ENCODE data around the gene ALDH5A1.
"Not testable (repeated sequence)": the region's sequence is repeated elsewhere in the genome, so short reads cannot be mapped to it uniquely, and the experiment has no call there.

The ALDH5A1 gene

DNA sequence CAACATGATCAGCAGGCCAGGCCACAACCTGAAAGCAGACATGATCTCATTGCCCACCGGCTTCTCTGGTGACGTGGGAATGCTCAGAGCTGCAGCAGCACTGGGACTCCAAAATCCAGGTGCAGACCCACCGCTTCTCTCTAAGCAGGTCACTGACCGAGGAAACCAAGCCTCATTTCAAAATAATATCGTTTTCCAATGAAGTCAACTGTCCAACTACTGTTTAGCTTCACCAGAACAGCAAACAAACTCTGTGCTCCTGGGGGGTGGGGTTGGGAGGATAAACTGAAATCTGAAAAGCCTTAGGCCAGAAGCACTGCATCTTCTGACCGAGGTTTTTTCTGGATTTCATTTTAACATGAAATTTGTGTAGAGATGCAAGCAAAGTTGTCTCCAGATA lies 5.3 kb upstream of the ALDH5A1 start, which contains the start of gene GPLD1:
TSS of gene GPLD1 (minus strand) at position 109 of the 400 bp plus-strand sequence. CDS start at position 42, 67 bp downstream.
- no peak for DNase-seq

- DNase-seq = no peak
These were observed 4.9 kb upstream of the ALDH5A1 start for GRCh38 chr6:24489881-24490280.

DNA sequence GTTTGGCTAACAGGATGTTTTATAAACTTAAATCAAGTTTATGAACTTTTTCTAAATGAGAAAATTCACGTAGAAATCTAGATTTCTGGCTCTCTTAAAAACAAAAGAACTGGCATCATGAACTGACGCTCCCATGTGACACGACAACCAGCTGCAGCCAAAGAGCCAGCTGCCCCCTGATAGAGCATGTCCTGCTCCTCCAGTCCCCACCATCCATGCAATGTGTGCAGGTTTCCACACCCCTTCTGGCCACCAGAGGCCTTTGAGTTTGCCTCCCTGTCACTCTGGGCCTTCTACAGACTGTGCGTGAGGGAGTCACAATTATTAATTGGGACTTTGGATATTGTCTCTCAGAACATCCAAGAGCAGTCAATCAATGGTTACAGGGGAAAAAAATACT lies 3.8 kb upstream of the ALDH5A1 start:
- DNase-seq = no peak

DNA sequence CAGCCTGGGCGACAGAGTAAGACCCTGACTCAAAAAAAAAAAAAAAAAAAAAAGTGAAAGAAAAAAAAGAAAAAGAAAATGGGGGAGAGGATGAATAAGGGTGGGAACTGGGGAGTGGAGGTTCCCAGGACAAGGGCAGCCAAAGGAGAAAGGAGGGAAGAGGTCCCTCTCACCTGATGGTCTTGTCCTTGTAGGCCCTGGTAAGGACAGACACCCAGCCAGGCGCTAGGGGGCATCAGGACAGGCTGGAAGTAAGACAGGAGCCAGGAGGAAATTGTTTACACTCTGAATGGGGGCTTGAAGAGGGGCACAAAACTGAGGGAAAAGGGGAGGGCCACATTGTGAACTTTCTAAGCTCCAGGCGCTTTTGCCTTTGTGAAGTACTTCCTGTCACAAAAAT lies 2.3 kb upstream of the ALDH5A1 start:
- no peak for DNase-seq

GRCh38 chr6:24493945-24494820 lies 586 bp upstream of the ALDH5A1 start:
- DNase-seq = no peak

DNA sequence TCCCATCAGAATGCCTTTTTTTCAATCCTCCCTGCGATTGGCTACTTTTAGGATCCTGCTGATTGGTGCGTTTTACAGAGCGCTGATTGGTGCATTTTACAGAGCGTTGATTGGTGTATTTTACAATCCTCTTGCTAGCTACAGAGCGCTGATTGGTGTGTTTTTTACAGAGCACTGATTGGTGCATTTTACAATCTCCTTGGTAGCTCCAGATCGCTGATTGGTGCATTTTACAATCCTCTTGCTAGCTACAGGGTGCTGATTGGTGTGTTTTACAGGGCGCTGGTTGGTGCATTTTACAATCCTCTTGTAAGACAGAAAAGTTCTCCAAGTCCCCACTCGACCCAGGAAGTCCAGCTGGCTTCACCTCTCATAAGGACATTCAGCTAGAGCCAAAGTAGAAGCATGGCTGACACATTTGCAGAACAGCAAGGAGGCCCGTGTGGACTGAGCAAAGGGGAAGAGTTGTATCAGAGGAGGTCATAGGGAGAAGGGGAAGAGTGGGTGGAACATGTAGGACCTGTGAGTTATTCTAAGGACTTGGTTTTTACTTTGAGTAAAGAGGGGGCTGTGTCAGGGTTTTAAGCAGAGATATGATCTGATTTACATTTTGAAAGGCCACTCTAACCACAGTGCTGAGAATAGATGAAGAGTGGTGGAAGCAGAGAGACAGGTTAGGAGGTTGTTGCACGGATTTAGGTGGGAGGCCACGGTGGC lies 2.6 kb downstream of the ALDH5A1 start:
- no peak for DNase-seq

DNA sequence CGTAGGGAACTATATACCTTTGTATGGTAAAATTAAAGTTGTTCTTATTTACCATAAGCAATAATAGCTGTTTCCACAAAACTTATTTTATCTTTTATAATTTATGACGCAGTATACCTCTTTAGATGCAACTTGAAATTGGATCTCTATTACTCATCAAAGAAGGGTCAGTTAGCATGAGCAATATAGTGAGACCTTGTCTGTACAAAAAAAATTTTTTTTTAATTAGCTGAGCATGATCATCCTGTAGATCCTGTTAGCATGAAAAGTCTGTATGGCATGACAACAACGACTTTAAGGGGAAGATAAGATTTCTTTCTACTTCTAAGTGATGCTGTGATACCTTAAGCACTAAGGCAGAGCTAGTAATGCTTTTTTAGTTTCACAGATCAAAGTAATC lies 5.9 kb downstream of the ALDH5A1 start:
- DNase-seq = no peak

DNA sequence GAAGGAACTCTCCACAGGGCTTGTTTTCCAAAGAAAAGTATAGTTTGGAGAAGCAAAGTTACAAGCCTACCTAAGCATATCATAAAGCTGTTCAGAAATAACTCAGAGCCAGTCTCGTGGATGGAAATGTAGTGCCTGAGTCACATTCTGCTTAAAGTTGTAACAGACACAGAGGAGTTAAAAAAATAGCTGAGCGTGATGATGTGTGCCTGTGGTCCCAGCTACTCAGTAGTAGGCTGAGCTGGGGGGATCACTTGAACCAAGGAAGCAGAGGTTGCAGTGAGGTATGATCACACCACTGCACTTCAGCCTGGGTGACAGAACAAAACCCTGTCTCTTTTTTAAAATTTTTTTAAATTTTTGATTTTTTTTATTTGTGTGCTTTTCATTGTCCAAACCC lies 6.6 kb downstream of the ALDH5A1 start:
- no peak for DNase-seq

GRCh38 chr6:24501914-24502313 lies 7.1 kb downstream of the ALDH5A1 start:
- DNase-seq = no peak

GRCh38 chr6:24504287-24504648 lies 9.5 kb downstream of the ALDH5A1 start:
- DNase-seq = no peak

- DNase-seq = no peak
These were observed 10.1 kb downstream of the ALDH5A1 start for GRCh38 chr6:24504649-24505586.

- DNase-seq = no peak
These were observed 12.2 kb downstream of the ALDH5A1 start for GRCh38 chr6:24506814-24507520.

GRCh38 chr6:24511976-24512375 lies 17.2 kb downstream of the ALDH5A1 start:
- not testable (repeated sequence) for DNase-seq

DNA sequence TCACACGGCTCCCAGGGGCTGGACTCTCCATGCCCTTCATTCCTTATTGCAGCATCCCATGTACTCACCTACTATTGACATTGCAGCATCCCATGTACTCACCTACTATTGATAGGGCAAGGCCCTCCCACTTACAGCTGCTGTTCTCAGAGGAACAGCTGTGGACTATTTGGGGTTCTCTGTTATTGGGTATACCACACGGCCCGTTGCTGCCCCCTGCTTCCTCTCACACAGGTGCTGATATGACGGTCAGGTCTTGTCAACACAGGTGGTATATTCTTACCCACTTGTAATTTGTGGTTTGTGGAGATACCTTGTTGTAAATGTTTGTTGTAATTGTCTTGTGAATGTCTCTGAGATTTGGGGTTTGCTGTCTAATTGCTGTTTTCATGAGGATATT lies 18.8 kb downstream of the ALDH5A1 start:
- no peak for DNase-seq

DNA sequence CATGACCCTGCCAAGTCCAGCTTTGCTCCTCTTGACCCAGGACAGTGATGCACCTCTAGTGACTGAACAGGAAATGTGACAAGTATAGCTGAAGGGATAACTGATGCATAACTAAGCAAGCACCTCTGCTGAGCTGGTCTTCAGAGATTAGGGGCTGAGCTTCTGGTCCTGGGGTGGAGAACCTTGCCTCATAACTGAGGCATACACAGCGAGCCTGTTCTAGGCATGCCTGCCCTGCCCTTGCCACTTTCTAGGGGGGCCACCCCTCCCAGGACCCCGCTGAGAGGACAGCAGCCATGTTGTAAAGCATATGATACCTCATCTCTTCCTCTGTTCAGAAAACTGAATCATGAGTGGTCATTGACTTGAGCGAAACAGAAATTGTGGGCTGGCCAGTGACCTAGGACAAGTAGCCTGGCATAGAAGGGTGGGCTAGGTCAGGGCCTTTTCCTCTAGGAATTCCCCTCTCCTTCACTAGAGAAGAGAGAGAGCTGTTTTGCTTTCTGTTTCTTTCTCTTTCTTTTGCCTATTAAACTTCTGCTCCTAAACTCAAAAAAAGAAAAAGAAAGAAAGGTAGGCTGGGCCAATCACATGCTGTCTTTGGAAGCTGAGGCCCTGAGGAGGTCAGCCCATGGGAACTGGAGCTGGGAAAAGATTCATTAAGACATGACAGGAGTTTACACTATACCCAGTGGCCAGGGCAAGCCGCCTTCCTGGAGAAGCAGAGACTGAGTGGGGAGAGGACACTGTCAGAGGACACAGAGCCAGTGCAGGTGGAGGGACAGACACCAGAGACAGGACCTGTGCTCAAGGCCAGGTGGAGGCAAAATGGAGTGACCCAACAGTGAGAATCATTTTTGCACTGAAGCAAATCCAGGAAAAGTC lies 23.1 kb downstream of the ALDH5A1 start:
- DNase-seq = no peak

GRCh38 chr6:24520929-24521546 lies 26.3 kb downstream of the ALDH5A1 start:
- DNase-seq = no peak

DNA sequence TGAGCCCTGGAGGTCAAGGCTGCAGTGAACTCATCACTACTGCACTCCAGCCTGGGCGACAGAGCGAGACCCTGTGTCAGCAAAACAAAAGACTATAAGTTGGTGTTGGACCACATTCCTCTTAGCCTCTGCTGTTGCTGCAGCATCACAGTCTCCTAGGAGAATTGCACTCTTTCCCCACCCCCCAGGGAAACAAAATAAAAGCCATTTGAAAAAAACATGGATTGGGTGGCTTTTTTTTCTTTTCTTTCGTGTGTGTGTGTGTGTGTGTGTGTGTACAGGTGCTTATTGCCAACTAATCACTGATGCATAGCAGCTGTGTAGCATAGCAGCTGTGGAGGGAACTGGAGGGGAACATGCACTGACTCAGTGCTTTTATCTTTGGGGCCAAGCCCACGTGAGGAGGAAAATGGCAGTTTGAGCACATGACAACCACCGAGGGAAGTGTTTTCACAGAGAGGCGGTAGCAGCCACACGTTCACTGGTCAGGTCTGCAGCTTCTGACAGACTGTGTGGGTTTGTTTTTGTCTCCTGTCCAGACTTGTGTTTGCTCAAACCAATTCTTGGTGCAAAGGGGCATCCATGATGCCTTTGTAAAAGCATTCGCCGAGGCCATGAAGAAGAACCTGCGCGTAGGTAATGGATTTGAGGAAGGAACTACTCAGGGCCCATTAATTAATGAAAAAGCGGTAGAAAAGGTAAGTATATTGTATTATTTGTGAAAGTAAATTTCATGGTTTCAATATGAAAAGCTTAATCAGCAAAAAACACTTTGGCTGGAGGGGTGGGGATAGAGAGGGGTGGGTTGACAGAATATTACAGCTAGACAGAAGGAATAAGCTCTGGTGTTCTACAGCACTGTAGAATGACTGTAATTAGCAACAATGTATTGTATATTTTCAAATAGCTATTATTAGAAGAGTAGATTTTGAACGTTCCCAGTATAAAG lies 27.7 kb downstream of the ALDH5A1 start:
- DNase-seq = peak; percentile 80

GRCh38 chr6:24524329-24524728 lies 29.6 kb downstream of the ALDH5A1 start:
- DNase-seq = no peak

DNA sequence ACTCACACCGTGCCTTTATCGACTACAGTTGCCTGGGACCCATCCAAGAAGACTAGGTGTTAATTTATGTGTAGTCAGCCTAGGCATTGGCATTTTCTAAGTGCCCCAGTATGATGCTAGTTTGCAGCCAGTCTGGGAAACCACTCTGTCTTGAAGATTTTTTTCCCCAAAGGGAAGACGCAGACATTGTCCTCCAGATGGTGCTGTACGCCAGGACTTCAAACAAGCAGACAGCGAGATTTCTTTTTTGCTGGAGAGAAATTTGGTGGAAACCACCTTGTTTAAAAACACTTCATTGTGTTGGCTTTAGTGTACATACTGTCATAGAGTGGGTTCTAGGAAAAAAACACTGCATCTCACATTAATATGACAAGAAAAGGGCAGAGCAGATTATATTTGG lies 30.0 kb downstream of the ALDH5A1 start:
- DNase-seq = peak; percentile 51

DNA sequence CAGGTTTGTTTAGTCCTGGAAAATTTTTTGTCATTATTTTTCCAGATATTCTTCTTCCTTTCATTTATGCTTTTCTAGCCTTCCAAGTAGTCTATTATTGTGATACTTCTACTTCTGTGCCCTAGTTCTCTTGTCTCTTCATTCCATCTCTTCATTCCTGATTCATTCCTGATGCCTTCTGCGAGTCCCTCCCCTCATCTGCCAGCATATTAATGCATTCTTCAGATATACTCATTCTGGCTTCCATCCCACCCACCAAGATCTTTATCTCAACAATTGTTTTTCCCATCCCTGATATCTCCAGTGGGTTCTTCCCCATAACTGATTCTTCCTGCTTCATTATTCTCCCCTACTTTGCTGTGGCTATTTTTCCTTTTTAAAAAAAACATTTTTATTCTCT lies 35.2 kb downstream of the ALDH5A1 start:
- DNase-seq = no peak
